Measurements from ENCODE around the gene SP6.
A peak's percentile ranks its signal among the peaks of the same experiment; 100 is the strongest.

Gene SP6

DNA sequence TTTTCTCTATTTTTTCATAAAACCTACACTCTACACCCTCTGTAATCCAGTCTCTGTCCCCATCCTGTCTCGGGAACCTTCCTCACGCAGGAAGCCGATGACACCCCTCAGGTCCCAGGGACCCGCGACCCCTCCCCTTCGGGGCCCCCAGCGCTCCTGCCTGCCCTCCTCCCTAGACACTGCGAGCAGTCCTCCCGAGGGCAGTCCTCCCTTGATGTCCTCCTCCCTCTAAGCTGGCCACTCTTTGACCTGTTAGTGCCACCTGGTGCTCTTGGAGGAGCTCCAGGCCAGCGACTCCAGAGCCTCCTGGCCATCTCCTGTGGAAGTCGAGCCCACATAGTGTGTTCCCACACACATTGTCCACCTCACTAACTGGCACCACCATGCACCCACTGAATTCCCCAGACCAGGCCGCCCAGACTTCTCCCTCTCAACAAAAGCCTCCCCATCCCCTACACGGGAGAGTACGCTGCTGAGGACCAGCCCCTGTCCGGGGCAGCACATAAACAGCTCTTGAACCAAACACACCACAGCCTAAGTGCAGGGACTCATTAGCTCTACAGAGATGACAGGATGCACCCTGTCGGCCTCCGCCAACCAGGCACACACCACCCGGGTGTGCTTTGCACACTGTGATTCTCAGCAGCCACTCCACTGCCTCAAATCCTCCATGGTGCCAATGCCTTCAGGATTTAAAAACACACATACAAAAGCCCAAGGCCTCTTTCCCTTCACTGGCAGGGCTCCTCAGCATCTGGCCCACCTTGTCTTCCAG is 38.6 kb downstream of the SP6 start:
- DNase-seq (ENCODE audit: low spot score): no peak

DNA sequence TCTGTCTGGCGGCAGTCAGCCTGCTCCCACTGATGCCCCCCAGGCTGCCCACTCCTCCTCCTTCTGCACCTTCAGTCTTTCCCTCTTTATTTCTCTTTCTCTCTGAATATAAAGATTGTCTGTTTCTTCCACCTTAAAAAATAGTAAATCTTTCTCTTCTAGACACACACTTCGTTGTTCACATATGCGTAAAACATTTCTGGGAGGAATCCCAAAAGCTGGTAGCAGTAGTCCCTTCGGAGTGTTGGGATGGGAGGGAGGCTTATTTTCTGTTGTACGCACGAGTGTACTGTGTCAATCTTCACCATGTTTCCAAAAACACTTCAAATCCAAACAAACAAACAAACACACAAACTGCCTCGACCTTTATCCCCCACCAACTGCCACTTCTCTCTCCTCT is 39.3 kb downstream of the SP6 start:
- DNase-seq (ENCODE audit: low spot score): no peak

DNA sequence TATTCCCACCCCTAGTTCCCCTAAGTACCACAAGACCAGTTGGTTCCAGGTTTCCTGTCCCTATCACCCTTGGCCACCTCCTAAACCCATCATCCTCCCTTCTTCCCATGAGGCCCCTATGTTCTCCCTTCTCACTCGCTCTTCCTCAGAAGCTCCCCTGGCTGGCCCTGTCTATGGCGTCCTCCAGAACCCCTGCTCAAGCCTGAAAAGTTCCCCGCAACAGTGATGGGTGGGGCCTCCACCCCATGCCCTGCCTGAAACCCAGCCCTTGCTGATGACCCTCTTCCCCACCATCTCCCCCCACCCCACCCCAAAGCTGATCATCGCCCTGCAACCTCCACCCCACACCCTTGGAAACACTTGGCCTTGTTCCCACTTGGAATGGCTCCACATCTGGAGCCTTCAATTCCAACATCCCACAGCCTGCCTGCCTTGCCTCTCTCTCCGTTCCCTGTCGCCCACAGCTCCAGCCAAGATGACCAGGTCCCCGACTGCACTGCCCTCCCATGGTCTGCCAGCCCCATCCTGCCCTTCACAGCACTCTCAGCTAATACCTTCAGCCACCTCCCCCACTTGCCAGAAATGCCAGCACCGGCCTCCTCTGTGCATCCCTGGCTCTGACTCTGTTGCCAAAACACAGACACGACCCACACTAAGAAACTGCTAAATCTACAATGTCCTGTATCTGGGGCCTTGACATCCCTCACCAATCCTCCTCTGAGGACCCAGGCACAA is 39.9 kb downstream of the SP6 start:
- DNase-seq (ENCODE audit: low spot score): no peak

DNA sequence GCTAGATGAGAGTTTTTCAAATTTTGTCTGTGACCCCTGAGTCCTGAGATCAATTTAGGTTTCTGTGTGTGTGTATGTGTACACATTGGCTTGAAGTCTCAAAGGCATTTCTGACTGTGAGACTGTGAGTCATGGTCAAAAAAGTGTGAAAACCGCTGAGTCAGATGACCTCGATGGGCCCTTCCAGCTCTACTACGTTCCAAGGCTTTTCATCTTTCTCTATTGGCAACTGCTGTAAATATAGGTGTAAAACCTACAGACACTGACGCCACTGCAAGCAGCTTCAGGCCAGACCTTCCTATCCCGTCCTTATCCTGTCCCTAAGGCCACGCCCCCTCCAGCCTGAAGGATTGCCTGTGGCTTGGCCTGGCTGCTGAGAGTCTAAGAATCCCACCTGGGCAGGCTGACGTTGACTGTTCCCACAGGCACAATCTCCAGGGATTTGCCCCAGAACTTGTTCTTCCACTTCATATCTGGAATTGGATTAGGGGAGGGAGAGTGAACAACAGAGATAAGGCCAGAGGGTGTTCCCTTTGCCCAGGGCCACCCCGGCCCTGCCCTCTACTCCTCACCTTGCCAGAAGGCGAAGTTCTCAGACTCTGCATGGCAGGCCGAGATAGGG is 40.7 kb downstream of the SP6 start:
- peak; percentile 79 for DNase-seq (ENCODE audit: low spot score)

DNA sequence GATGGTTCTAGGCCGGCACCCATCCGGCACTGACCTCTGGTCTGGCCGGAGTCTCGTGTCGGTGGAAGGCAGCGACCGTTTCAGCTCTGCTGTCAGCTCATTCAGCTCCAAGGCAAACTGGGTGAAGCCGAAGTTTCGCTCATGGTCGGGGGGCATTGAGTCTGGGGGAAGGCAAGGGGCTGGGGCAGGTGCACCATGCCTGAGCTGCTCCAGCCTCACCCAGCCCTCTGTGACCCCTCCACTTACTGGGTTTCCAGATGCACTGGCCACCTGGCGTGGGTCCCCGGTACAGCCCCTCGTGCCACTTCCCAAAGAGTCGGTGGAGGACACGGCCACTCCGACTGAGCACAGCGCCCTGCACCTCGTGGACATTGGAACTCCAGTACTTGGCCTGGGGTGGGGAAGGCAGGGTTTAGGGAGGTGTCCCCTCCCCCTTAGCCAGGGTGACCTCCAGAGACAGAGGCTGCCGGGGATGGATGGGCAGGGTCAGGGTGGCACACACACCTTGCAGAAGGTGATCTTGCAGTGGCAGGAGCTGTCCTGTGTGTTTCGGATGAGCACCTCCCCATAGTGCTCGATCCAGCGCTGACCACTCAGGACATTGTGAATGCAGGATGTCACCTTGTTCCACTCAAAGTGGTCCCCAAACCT is 42.0 kb downstream of the SP6 start:
- DNase-seq (ENCODE audit: low spot score): no peak

DNA sequence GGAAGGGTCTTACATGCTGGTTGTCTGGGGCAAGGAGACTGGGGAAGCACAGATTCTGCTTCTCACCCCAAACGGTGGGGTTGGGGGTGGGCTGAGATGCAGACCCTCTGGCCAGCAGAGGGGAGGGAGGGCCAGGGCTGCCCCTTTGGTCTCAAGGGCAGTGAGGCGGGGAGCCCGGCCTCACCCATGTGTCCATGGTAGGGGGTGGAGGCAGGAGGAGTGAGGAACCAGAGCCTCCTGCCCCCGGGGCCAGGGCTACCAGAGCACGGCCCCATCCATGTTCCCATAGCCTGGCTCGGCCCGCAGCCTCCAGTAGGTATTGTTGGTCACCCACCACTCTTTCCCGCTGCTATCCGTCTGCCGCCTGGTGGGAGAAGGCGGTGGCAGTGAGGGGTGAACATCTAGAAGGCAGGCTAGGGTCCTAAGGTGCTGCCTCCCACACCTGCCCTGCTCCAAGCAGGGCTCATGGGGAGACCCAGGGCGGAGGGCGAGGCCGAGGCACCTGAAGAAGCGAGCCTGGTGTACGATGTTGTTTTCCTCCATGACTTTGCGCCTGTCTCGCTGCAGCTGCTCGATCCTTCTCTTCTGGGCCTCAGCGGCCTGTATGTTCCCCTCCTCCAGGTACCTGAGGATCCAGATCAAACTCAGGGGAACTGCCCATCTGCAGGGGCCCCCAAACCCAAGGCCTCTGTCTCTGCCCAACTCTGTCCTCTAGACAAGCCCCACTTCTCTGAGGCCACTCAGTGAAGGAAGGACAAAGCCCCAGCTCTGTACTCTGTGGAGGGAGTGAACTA is 42.7 kb downstream of the SP6 start:
- DNase-seq (ENCODE audit: low spot score): no peak

DNA sequence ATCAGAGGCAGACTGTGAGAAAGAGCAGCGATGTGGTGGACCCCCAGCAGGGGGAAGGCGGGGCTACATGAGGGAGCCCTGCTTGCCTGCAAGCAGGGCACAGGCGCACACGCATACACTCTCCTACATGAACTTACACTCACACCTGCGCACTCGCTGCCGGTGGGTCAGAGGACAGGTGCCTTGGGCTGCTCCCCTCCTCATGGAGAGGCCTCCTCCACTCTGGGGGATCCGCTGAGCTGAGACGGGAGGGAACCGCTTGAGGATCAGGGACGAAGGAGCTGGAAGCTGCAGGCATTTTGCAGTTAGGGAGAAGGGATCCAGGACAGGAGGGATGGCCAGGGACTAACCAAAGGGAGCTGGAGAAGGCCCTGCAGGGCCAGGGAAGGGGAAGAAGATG is 43.5 kb downstream of the SP6 start:
- DNase-seq (ENCODE audit: low spot score): no peak

DNA sequence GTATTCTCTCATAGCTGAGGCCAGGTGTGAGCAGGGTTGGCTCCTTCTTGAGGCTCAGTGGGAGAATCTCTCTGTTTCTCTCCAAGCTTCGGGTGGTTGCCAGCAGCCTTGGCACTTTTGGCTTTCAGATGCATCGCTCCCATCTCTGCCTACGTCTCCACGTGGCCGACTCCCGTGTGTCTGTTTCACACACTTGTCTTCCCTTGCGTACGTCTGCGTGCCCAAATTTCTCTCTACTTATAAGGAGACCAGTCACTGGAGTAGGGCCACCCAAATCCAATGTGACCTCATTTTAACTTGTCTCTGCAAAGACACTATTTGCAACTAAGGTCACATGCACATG is 44.1 kb downstream of the SP6 start:
- no peak for DNase-seq (ENCODE audit: low spot score)

DNA sequence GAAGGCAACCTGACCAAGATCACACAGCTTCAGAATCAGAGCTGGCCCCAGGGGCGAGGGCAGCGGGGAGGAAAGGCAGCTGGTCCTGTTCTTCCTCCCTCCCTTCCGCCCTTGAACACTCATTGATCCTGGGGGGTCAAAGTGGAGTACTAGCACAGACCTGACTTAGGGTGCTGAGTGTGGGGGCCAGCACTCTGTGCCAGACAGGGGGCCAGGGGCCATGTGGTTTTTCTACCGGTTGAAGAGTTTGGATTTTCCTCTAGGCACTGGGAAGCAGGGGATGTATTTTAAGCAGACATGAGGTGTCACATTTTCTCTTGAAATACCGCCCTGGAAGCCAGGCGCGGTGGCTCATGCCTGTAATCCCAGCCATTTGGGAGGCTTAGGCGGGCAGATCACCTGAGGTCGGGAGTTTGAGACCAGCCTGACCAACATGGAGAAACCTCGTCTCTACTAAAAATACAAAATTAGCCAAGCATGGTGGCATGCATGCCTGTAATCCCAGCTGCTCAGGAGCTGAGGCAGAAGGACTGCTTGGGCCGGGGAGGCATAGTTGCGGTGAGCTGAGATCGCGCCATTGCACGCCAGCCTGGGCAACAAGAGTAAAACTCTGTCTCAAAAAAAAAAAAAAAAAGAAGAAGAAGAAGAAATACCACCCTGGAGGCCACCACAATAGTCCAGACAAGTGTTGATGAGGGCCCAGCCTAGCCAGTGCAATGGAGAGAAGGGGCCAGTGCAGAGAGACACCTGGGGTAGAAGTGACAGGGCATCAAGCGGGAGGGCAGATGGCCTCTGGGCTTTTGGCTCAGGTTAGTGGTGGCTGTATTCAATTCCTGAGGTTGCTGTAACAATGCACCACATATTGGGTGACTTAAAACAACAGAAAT is 44.7 kb downstream of the SP6 start:
- DNase-seq (ENCODE audit: low spot score): no peak

DNA sequence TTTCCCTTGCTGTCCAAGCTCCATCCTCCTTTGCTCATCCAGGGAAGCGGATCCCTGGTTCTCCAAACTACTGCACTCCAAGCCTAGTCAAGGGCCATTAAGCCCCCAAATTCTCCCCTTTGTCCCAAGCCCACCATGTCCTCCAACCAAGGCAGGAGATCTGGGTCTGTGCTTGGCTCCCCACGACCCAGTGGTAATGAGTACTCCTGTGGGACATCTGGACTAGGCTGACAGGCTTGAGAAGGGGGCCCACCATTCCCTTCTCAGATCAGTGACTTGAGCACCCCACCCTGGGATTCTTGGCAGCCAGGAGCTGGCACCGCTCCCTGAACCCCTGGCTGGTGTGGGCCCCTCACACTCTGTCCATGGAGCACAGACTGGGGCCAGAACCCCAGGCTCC is 46.5 kb downstream of the SP6 start:
- DNase-seq (ENCODE audit: low spot score): no peak

DNA sequence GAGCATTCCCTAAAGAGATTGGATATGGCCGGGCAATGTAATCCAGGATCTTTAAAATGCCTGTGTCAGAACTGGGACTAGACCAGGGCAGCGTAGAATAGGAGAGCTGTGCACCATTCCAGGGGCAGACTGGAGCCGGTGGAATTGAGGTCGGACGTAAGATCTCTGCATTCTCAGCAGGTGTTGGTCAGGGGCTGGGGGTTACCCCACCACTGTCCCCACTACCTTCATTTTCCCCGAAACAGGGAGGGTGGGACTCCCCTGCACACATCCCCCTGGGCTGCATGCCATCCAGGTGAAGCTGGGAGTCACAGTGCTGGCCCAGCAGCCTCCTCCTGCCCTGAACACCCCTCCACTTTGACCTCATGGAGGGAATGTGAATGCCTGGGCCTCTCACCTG is 47.2 kb downstream of the SP6 start:
- no peak for DNase-seq (ENCODE audit: low spot score)

DNA sequence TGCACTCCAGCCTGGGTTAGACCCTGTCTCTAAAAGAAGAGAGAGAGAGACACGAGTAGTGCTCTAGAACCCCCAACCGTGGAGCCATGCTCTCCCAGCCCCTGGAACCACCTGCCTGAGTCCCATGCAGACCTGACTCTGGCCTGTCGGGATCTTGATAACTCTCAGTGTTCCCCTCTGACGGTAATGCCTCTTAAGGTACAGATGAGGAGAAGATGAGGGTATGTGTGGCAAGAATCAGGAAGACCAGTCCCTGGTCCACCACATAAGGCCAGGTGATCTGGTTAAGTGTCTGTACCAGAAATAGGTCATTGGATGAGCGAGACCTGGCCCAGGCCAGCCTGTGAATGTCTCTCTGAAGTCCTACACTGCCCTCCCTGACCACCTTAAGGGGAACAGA is 47.8 kb downstream of the SP6 start:
- DNase-seq (ENCODE audit: low spot score): no peak

DNA sequence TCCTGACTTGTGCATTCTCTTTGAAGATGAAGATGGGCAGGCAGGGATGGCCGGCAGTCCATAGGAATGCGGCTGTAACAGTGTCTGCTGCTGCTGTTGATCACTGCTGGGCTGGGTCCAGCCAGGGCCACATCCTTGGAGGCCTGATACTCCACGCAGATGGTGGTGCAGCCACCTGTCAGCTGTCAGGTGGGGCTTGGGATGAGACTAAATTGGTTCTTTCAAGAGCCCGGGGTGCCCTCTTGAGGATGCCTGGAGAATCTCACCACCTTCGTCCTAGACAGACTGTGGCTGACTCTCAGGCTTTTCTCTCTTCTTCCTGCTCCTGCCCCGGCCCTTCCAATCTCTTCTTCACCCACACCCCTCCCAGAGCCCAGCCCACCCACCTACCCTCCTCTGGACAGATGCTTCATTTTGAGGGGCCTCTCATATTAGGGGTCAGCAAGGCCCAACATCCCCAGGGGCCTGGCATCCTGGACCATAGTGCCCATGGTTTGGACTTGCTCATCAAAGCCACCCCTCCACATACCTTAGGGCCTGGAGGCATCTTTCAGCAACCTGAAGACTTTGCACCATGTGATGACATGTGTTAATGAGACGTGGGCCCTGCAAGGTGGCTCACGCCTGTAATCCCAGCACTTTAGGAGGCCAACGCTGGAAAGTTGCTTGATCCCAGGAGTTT is 48.5 kb downstream of the SP6 start:
- peak; percentile 61 for DNase-seq (ENCODE audit: low spot score)

DNA sequence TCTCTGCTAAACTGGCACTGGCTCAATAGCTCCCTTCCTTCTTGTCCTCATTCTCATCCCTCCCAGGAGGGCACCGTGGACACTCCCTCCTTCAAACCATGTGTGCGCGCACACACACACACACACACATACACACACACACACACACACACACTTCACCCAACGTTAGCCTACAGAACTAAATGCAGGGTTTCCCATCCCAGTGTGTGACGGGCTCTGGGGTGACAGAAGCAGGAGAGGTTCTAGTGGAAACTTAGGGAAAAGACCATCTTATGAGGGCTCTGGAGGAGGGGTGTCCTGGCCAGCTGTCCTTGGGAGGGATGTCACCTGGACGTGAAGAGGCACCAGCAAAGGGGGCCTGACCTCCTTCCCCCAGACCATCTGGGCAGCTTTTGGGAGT is 49.1 kb downstream of the SP6 start:
- DNase-seq (ENCODE audit: low spot score): no peak

DNA sequence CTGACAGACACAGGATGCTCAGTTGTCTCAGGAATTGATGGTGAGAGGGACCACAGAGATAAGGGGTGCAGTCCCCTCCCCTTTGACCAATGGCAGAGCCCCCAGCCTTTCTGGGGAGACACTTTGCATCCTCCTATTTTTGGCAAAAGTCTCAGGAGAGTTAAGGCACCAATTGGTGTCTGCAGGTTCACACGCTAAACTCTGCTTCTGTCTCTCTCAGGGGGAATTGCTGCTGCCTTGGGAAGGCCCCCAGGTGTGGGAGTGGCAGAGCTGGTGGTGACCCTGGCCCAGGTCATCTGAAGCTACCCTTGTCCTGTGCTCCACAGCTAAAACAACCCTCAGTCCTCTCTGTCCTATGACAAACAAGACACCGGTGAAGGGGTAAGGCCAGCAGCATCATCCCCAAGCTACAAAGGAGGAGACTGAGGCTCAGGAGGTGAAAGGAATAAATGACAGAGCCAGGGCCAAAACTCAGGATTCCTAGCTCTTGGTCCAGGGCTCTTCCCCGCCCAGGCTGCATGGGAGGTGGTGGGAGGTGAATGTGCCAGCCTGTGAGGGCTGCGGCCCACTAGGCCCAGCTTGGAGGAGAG is 49.7 kb downstream of the SP6 start:
- no peak for DNase-seq (ENCODE audit: low spot score)

DNA sequence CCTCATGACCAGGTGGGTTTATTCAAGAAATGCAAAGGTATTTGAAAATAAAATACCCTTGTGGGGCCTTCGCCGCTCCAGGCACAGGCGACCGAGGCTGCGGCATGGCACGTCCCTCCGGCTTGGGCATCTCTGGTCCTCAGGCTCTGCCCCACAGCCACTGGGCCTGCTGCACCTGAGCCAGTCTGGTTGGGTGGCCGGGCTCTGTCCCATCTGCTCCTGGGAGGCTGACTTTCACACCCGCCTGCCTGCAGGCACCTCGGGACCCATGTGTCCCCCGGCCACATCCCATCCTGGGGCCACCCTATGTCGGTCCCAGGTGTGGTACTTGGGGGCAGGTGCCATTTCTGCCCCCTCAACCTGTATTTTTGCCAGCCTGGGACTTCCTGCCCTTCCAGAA is 50.3 kb downstream of the SP6 start:
- no peak for DNase-seq (ENCODE audit: low spot score)

DNA sequence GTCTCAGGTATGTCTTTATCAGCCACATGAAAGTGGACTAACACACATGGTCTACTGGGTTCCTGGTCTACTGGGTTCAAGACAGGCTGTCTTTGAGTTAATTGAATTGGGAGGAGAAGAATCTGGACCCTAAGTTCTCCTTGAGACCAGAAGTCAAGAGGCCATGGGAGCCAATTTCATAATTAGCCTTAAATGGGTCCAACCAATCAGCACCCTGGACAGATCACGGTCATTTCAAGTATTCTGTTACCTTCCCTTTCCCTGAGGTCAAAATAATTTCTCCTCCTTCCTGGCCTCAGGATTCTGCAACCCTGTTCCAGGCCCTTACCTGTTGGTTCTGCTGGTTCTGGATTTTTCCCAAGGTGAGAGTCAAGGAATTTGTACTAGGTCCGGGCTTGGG is 53.2 kb downstream of the SP6 start:
- DNase-seq (ENCODE audit: low spot score): peak; percentile 35

Measured in RKO (cell line).